GM19239 (cell line): ENCODE results near the gene COL10A1.

ENCODE experiments used
- DNase-seq: peaks from one replicate; pipeline ENCODE4 v3.0.0; 2011; ENCODE audit warnings: low spot score; ENCODE audit not compliant: insufficient read length
- FAIRE-seq: peaks from 2 replicates; lab custom pipeline; 2011; peaks lifted over from hg19 to GRCh38; lab: Jason Lieb, UNC

The COL10A1 gene

GRCh38 chr6:116094041-116094440, 31.9 kb downstream of the COL10A1 start:
- no peak for FAIRE-seq
- no peak for DNase-seq

- DNase-seq (no peak), FAIRE-seq (peak; percentile 71)
Observed at GRCh38 chr6:116090251-116090650, 35.7 kb downstream of the COL10A1 start.

- DNase-seq, result no peak
- FAIRE-seq, result no peak
Observed at GRCh38 chr6:116088946-116089345, 37.0 kb downstream of the COL10A1 start.

GRCh38 chr6:116087437-116088027, 38.4 kb downstream of the COL10A1 start:
- no peak for DNase-seq
- peak; percentile 99 for FAIRE-seq

- no peak for DNase-seq
- peak; percentile 21 for FAIRE-seq
Observed at GRCh38 chr6:116084284-116084683, 41.6 kb downstream of the COL10A1 start.

- FAIRE-seq, result no peak
Observed at GRCh38 chr6:116083052-116083451, 42.9 kb downstream of the COL10A1 start.

GRCh38 chr6:116078945-116079344, 47.0 kb downstream of the COL10A1 start:
- DNase-seq (no peak), FAIRE-seq (peak; percentile 39)

More at GRCh38 chr6:116083052-116083451, 42.9 kb downstream of the COL10A1 start:
- no peak for DNase-seq

- no peak for FAIRE-seq
- no peak for DNase-seq
Observed at GRCh38 chr6:116078522-116078921, 47.4 kb downstream of the COL10A1 start.

GRCh38 chr6:116074732-116075390, 51.1 kb downstream of the COL10A1 start:
- FAIRE-seq, result no peak

GRCh38 chr6:116073765-116074440, 52.0 kb downstream of the COL10A1 start:
- no peak for DNase-seq
- no peak for FAIRE-seq

More at GRCh38 chr6:116074732-116075390, 51.1 kb downstream of the COL10A1 start:
- no peak for DNase-seq

GRCh38 chr6:116072368-116072767, 53.6 kb downstream of the COL10A1 start:
- DNase-seq, result no peak
- no peak for FAIRE-seq

GRCh38 chr6:116070616-116071389, 55.1 kb downstream of the COL10A1 start:
- DNase-seq (no peak), FAIRE-seq (no peak)

- no peak for FAIRE-seq
Observed at GRCh38 chr6:116070101-116070500, 55.8 kb downstream of the COL10A1 start.

More at GRCh38 chr6:116070101-116070500, 55.8 kb downstream of the COL10A1 start:
- DNase-seq, result no peak
